B cell (primary cell): ENCODE results near the gene CHAF1A. TPM values are rescaled to one million over a fixed set of nuclear protein-coding genes. Genes with fewer than 3 reads are reported as not detected.
A peak's percentile ranks its signal among the peaks of the same experiment; 100 is the strongest.

ENCODE experiments used
- ATAC-seq: fragments of 200-7000 bp; cut with Tn5 transposase; one replicate; pipeline ENCODE4 v1.10.0; 2021; ENCODE audit warnings: low read depth, mild to moderate bottlenecking, moderate number of reproducible peaks, moderate library complexity
- CTCF ChIA-PET: fragments of 350-600 bp; sonication (Branson Sonifier 250); formaldehyde crosslinking; loops from one replicate; lab custom pipeline; 2021; ENCODE audit warnings: antibody characterized with exemption, inconsistent platforms; lab: Charles Lee
- POLR2A ChIA-PET: fragments of 350-600 bp; sonication (Branson Sonifier 250); formaldehyde crosslinking; loops from one replicate; lab custom pipeline; 2021; ENCODE audit warnings: antibody characterized with exemption; lab: Charles Lee
- DNase-seq: peaks from one replicate; pipeline ENCODE4 v3.0.0; 2013
- H2AFZ ChIP-seq: 2 replicates; pipeline ENCODE4 v1.6.1; 2012; ENCODE audit warnings: mild to moderate bottlenecking, low read depth, low read length; ENCODE audit not compliant: insufficient read depth, poor library complexity, severe bottlenecking
- H3K27ac ChIP-seq, 2 donors: 1 replicate in 1 of 2; 2 replicates in 1 of 2; pipeline ENCODE4 v1.5.1; 2012 to 2013; ENCODE audit warnings: low read length in 2 of 2, mild to moderate bottlenecking in 2 of 2, moderate library complexity in 1 of 2
- H3K27me3 ChIP-seq, 4 experiments: fragments of 200-600 bp in 1 of 4; sonication (generic) in 1 of 4; replicated peaks in 1 of 4; 1 replicate in 2 of 4; 2 replicates in 2 of 4; pipeline versions ENCODE4 v1.6.1 to v1.7.0; 2013 to 2016; ENCODE audit warnings: low read length in 3 of 4, mild to moderate bottlenecking in 2 of 4, mixed read lengths in 1 of 4, moderate library complexity in 1 of 4; ENCODE audit not compliant: insufficient read depth in 4 of 4, control insufficient read depth in 3 of 4; ENCODE audit errors: control extremely low read depth in 1 of 4
- H3K36me3 ChIP-seq, 2 experiments: replicated peaks in 1 of 2; 1 replicate in 1 of 2; 2 replicates in 1 of 2; pipeline versions ENCODE4 v1.6.1 to v1.7.1; 2013; ENCODE audit warnings: low read length in 1 of 2; ENCODE audit not compliant: insufficient read depth in 2 of 2, control insufficient read depth in 1 of 2; ENCODE audit errors: control extremely low read depth in 1 of 2, extremely low read depth in 1 of 2
- H3K4me1 ChIP-seq, 2 donors: fragments of 200-600 bp in 1 of 2; sonication (generic) in 1 of 2; 1 replicate in 1 of 2; 2 replicates in 1 of 2; pipeline versions ENCODE4 v1.5.1 to v1.6.1; 2013 to 2017; ENCODE audit warnings: low read length in 2 of 2; ENCODE audit not compliant: control insufficient read depth in 2 of 2, insufficient read depth in 2 of 2
- H3K4me2 ChIP-seq: replicated peaks from 2 replicates; pipeline ENCODE3; 2012; ENCODE audit warnings: mild to moderate bottlenecking, low read depth, low read length; ENCODE audit not compliant: poor library complexity, severe bottlenecking
- H3K4me3 ChIP-seq, 5 experiments: fragments of 200-600 bp in 1 of 5; sonication (generic) in 1 of 5; 1 replicate in 3 of 5; 2 replicates in 2 of 5; pipeline versions ENCODE4 v1.5.1 to v1.7.0; 2011 to 2016; ENCODE audit warnings: low read length in 4 of 5, mild to moderate bottlenecking in 4 of 5, low read depth in 2 of 5, control low read depth in 1 of 5, moderate library complexity in 1 of 5; ENCODE audit not compliant: insufficient read depth in 1 of 5; ENCODE audit errors: control extremely low read depth in 1 of 5, extremely low read depth in 1 of 5
- H3K79me2 ChIP-seq: fragments of 200-600 bp; sonication (generic); one replicate; pipeline ENCODE4 v1.6.0; 2016; ENCODE audit warnings: low read length; ENCODE audit not compliant: control insufficient read depth, insufficient read depth
- H3K9ac ChIP-seq: fragments of 200-600 bp; sonication (generic); 2 replicates; pipeline ENCODE4 v1.6.1; 2017; ENCODE audit warnings: mild to moderate bottlenecking, low read length, moderate library complexity
- H3K9me3 ChIP-seq, 3 donors: one replicate each; pipeline versions ENCODE4 v1.6.1 to v1.7.1; 2013; ENCODE audit warnings: low read length in 2 of 3; ENCODE audit not compliant: control insufficient read depth in 2 of 3, insufficient read depth in 1 of 3; ENCODE audit errors: control extremely low read depth in 1 of 3
- H4K20me1 ChIP-seq: 2 replicates; pipeline ENCODE4 v1.6.0; 2012; ENCODE audit warnings: mild to moderate bottlenecking, low read length; ENCODE audit not compliant: insufficient read depth, control insufficient read depth, poor library complexity, severe bottlenecking
- H3K27ac Mint-ChIP-seq: one replicate; pipeline ENCODE4 v1.8.0; 2021; ENCODE audit warnings: mixed read lengths
- H3K27me3 Mint-ChIP-seq: one replicate; pipeline ENCODE4 v1.8.0; 2021; ENCODE audit warnings: mixed read lengths
- H3K4me1 Mint-ChIP-seq: one replicate; pipeline ENCODE4 v1.8.0; 2021; ENCODE audit warnings: mixed read lengths
- H3K4me3 Mint-ChIP-seq: one replicate; pipeline ENCODE4 v1.8.0; 2021; ENCODE audit warnings: mixed read lengths
- H3K9me3 Mint-ChIP-seq: one replicate; pipeline ENCODE4 v1.8.0; 2022; ENCODE audit warnings: mixed read lengths; ENCODE audit not compliant: insufficient read depth
- EZH2 ChIP-seq: IDR thresholded peaks from 2 replicates; pipeline ENCODE4 v1.6.1; 2012; ENCODE audit warnings: borderline replicate concordance, low read depth, mild to moderate bottlenecking, moderate library complexity, low read length; ENCODE audit not compliant: insufficient read depth, poor library complexity, severe bottlenecking
- WGBS: methylation state at CpG from one replicate; pipeline ENCODE4 v1.1.5; 2013; ENCODE audit warnings: missing lambda C conversion rate; ENCODE audit not compliant: insufficient coverage; 5-methylcytosine and 5-hydroxymethylcytosine counted together
- intact Hi-C: fragments of 100-400 bp; cut with micrococcal nuclease; formaldehyde crosslinking; loops from one replicate; pipeline ENCODE4 v1.10.0; 2022
- polyA plus RNA-seq: library from polyadenylated mRNA; depleted of rRNA; stranded (reverse); fragments of >200 nt; gene quantifications from 2 replicates; pipeline ENCODE4 v1.2.3, GENCODE V29; 2012
- total RNA-seq, 2 donors: library from RNA; stranded (reverse); fragments of 120-200 nt in 1 of 2; gene quantifications; 1 replicate in 1 of 2; 2 replicates in 1 of 2; pipeline versions ENCODE4 v1.2.3 to v1.2.4, GENCODE V29; 2013 to 2022
- TF ChIP-seq, protein P1 (sequence below): fragments of 200-600 bp; IDR thresholded peaks from one replicate; pipeline ENCODE4 v1.8.0; 2022; ENCODE audit warnings: antibody characterized with exemption, mild to moderate bottlenecking

CHAF1A gene
- total and polyA plus RNA-seq, 2 donors (not counting 1 experiment from before 2014, with no cell fraction given), result 15.1 to 19.7 TPM

- Mint-ChIP-seq H3K4me3 (peak overlapping the region; percentile 92), H3K4me1 (peaks cover 75% of the 10 kb centered on the region), H3K27me3 (no peaks in the 10 kb centered on the region), H3K27ac (peak overlapping the region; percentile 97), H3K9me3 (no peaks in the 10 kb centered on the region)
- H3K9me3 ChIP-seq, result peaks cover 0 to 7% (median 0%) of the 10 kb centered on the region in 3 donors
- ATAC-seq, result peak; percentile 34
- POLR2A ChIA-PET, result no interaction called here
- peak overlapping the region in 4 of 5 experiments; percentile 28 to 54 (median 48) for H3K4me3 ChIP-seq
- intact Hi-C loops, result loop anchor here (1.0 kb wide), 2 partner anchors 11 to 20 kb away; partner anchors contain the start of gene SH3GL1
- H4K20me1 ChIP-seq, result peaks cover 41% of the 10 kb centered on the region
- H3K4me1 ChIP-seq, result peaks cover 63 to 68% of the 10 kb centered on the region in 2 donors
- H3K36me3 ChIP-seq, result peaks cover 0 to 9% of the 10 kb centered on the region in 2 experiments
- no peaks in the 10 kb centered on the region for H3K27me3 ChIP-seq
- H2AFZ ChIP-seq, result peak overlapping the region; percentile 16
- H3K27ac ChIP-seq, result peak overlapping the region; percentile 75 to 81
- WGBS, result 3% methylated on average over 15 of the region's 17 CpGs
- H3K79me2 ChIP-seq, result peaks cover 91% of the 10 kb centered on the region
- CTCF ChIA-PET, result interaction anchor here (0.6 to 2.5 kb wide), 5 partner anchors 10 to 1966 kb away, joined by 3 to 10 read pairs (median 5); partner anchors contain the start of gene CHAF1A
- peak overlapping the region; percentile 45 for H3K9ac ChIP-seq
- peak overlapping the region; percentile 78 for H3K4me2 ChIP-seq
- DNase-seq, result peak; percentile 74
- TF ChIP-seq, protein P1, sequence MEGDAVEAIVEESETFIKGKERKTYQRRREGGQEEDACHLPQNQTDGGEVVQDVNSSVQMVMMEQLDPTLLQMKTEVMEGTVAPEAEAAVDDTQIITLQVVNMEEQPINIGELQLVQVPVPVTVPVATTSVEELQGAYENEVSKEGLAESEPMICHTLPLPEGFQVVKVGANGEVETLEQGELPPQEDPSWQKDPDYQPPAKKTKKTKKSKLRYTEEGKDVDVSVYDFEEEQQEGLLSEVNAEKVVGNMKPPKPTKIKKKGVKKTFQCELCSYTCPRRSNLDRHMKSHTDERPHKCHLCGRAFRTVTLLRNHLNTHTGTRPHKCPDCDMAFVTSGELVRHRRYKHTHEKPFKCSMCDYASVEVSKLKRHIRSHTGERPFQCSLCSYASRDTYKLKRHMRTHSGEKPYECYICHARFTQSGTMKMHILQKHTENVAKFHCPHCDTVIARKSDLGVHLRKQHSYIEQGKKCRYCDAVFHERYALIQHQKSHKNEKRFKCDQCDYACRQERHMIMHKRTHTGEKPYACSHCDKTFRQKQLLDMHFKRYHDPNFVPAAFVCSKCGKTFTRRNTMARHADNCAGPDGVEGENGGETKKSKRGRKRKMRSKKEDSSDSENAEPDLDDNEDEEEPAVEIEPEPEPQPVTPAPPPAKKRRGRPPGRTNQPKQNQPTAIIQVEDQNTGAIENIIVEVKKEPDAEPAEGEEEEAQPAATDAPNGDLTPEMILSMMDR, result no peak
- no peak for TF ChIP-seq EZH2
Measured at GRCh38 chr19:4380254-4380727, 22.1 kb upstream of the CHAF1A start.

- ATAC-seq, result no peak
- POLR2A ChIA-PET, result no interaction called here
- no peak overlapping the region for H3K9ac ChIP-seq
- Mint-ChIP-seq H3K4me3 (no peak overlapping the region), H3K27me3 (no peaks in the 10 kb centered on the region), H3K27ac (no peak overlapping the region), H3K4me1 (peaks cover 36% of the 10 kb centered on the region), H3K9me3 (no peaks in the 10 kb centered on the region)
- H2AFZ ChIP-seq, result no peak overlapping the region
- no peak overlapping the region for H3K27ac ChIP-seq
- H3K36me3 ChIP-seq, result peaks cover 0 to 32% of the 10 kb centered on the region in 2 experiments
- H3K4me3 ChIP-seq, result no peak overlapping the region
- no peak for DNase-seq
- intact Hi-C loops, result no loop called here
- TF ChIP-seq, protein P1, result no peak
- no peak for TF ChIP-seq EZH2
- H3K4me1 ChIP-seq, result peaks cover 12 to 16% of the 10 kb centered on the region in 2 donors
- WGBS, result 97% methylated on average over 11 of the region's 15 CpGs
- H4K20me1 ChIP-seq, result peaks cover 65% of the 10 kb centered on the region
- peaks cover 0 to 3% (median 0%) of the 10 kb centered on the region in 3 donors for H3K9me3 ChIP-seq
- no peak overlapping the region for H3K4me2 ChIP-seq
- CTCF ChIA-PET, result interaction anchor here (1.4 kb wide), 1 partner anchor 10 kb away, joined by 3 read pairs; no protein-coding TSS in a partner anchor
- peaks cover 96% of the 10 kb centered on the region for H3K79me2 ChIP-seq
- no peaks in the 10 kb centered on the region for H3K27me3 ChIP-seq
Measured at GRCh38 chr19:4385291-4386040, 17.0 kb upstream of the CHAF1A start.
